Fibroblast of villous mesenchyme (primary cell): ENCODE data around the gene AGER. TPM values are rescaled to one million over a fixed set of nuclear protein-coding genes. Genes with fewer than 3 reads are reported as not detected.
"Not testable (repeated sequence)": the region's sequence is repeated elsewhere in the genome, so short reads cannot be mapped to it uniquely, and the experiment has no call there.

Experiments
- DNase-seq: peaks from one replicate; pipeline ENCODE4 v3.0.0-alpha.2; 2010; ENCODE audit warnings: low read depth
- H3K4me3 ChIP-seq: 2 replicates; pipeline ENCODE4 v1.5.1; 2011; ENCODE audit warnings: low read depth, mild to moderate bottlenecking, low read length
- total RNA-seq: library from RNA; depleted of rRNA; stranded (reverse); fragments of >200 nt; gene quantifications from 2 replicates; pipeline ENCODE4 v1.2.3, GENCODE V29; 2012
- TF ChIP-seq, protein P1 (sequence below): IDR thresholded peaks from 2 replicates; pipeline ENCODE4 v1.5.1; 2012; ENCODE audit warnings: low read depth, mild to moderate bottlenecking, low read length; ENCODE audit not compliant: insufficient read depth

AGER gene
- total RNA-seq, 1 donor: 0.86 TPM

DNA sequence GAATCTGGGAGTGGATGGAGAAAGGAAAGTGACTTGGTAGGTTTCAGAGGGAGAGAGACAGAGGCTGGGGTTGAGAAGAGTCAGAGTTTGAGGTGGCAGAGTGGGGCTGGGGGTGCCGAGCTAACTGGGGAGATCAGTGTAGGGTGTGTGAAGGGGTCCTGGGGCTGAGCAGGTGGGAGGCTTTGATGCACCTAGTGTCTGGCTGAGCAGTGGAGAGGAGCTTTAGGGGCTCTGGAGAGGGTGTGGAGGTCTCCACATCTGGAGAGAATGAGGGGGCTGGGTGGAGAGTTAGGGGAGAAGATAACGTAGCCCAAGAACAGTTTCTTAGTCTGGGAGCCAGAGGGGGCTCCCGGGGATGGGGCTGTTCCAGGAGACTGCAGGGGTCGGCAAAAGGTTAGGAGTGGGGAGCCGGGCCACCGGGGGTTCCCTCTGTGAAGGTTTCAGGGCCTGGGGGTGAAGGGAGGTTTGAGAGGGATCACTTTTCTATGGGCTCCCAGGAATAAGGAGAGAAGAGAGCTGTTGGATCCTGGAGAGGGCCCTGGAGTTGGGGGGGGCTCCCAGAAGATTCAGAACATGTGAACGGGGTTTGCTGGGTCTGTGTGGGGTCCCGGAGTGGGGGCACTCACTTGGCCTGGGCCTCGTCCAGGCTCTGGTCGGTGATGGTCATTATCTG is 5.2 kb upstream of the AGER start:
- peak overlapping the region; percentile 85 for H3K4me3 ChIP-seq
- no peak for DNase-seq
- TF ChIP-seq, protein P1, sequence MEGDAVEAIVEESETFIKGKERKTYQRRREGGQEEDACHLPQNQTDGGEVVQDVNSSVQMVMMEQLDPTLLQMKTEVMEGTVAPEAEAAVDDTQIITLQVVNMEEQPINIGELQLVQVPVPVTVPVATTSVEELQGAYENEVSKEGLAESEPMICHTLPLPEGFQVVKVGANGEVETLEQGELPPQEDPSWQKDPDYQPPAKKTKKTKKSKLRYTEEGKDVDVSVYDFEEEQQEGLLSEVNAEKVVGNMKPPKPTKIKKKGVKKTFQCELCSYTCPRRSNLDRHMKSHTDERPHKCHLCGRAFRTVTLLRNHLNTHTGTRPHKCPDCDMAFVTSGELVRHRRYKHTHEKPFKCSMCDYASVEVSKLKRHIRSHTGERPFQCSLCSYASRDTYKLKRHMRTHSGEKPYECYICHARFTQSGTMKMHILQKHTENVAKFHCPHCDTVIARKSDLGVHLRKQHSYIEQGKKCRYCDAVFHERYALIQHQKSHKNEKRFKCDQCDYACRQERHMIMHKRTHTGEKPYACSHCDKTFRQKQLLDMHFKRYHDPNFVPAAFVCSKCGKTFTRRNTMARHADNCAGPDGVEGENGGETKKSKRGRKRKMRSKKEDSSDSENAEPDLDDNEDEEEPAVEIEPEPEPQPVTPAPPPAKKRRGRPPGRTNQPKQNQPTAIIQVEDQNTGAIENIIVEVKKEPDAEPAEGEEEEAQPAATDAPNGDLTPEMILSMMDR: no peak

GRCh38 chr6:32188381-32189068 is 4.5 kb upstream of the AGER start:
- H3K4me3 ChIP-seq: peak overlapping the region; percentile 85
- TF ChIP-seq, protein P1: no peak
- DNase-seq: peak; percentile 68

DNA sequence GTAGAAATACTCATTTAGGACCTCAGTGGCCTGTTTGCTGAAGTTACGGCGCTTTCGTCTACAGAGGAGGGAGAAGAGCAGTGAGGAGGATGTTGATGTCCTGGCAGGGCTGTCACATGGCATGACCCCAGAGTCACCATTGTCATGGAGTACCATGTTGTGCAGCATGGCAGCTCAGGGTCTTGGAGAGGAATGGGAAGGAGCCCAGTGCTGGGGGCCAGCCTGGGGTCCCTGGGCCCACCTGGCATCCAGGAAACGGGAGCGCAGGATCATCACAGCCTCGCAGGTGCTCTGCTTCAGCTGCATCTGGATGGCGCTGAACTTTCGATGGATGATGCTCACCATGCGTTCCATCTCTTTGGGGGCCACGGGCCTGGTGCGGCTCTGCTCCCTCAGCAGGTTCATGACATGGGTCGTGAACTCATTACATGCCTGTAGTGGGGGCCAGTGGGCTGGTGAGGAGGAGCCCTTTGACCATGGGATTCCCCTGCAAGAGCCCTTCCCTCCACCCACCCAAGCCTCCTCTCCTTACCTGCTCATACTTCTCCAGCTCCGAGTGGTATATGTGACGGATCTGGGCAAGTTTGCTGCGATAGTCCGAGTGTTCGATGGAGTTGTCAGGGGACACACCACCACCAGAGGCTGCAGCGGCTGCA is 3.8 kb upstream of the AGER start:
- not testable (repeated sequence) for DNase-seq
- H3K4me3 ChIP-seq: peak overlapping the region; percentile 85

DNA sequence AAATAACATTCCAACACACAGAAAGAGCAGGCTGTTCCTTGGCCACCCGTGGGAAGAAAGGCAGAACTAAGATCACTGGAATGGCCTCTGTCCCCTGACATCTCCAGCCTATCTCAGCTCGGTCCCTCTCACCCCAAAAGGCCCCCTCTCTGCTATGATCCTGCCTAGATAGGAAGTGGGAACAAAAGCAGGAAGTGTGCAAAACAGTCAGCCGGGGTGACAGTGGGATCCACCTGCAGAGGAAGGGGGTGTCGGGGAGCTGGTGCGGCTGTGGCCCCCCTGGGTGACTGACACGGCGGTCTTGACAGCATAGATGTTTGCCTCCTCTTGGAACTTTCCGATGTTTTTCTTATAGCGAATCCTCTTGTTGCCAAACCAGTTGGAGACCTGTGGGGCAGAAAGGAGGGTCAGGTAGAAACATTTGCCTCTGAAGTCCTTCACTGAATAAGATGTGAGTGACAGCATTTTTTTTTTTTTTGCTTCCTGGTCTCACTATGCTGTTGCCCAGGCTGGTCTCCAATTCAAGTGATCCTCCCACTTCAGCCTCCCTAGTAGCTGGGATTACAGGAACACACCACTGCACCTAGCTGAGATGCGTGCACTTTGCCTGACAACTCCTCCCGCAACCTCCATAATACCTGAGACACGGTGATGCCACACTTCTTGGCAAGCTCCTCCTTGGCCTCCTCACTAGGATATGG is 3.1 kb upstream of the AGER start:
- TF ChIP-seq, protein P1: no peak
- no peak for DNase-seq
- H3K4me3 ChIP-seq: no peak overlapping the region

GRCh38 chr6:32186151-32186840 is 2.2 kb upstream of the AGER start:
- H3K4me3 ChIP-seq, DNase-seq: not testable (repeated sequence)

GRCh38 chr6:32185681-32186131 is 1.7 kb upstream of the AGER start:
- not testable (repeated sequence) for H3K4me3 ChIP-seq
- peak; percentile 91 for DNase-seq

- TF ChIP-seq, protein P1: no peak
- H3K4me3 ChIP-seq: no peak overlapping the region
- no peak for DNase-seq
Observed at GRCh38 chr6:32183483-32184083, 470 bp downstream of the AGER start.
